Measurements from ENCODE around the gene GNPDA1. TPM values are rescaled to one million over a fixed set of nuclear protein-coding genes. Genes with fewer than 3 reads are reported as not detected.
A peak's percentile ranks its signal among the peaks of the same experiment; 100 is the strongest.

The GNPDA1 gene
- total RNA-seq, 1 experiment from 2014 or later: 99.9 TPM

DNA sequence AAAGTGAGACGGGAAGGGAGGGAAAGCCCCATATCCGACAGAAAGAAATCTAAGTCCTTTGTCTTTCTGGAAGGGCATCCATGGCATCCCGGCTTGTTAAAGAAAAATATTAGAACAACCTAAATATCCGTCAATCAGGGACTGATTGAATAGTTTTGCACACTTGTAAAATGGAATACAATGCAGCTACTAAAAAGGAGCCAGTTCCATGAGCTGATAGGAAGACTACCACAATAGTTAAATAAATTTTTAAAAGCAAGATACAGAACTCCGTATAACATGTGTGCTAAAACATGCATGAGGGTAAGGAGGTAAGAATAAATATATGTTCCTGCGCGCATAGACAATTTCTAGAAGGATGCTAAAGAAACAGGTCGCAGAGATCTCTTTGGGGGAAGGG, 12.8 kb upstream of the GNPDA1 start:
- ChIA-PET POLR2A (no interaction called here), CTCF (no interaction called here)
- H3K27ac ChIP-seq (ENCODE audit: low read length): peak overlapping the region; percentile 89
- H3K4me1 ChIP-seq (ENCODE audit: control insufficient read depth, insufficient read depth, low read length): peaks cover 3% of the 10 kb centered on the region; the same call in 1 of the 2 replicates
- TF ChIP-seq REST (IDR thresholded peaks at IDR 0.05; ENCODE audit: insufficient read depth in 1 of 2, low read depth in 2 of 2, low read length in 1 of 2) (no peak), CTCF (IDR thresholded peaks at IDR 0.05) (no peak), SIN3A (IDR thresholded peaks at IDR 0.05; ENCODE audit: borderline replicate concordance, insufficient read depth, low read depth, low read length) (no peak), TCF7L2 (IDR thresholded peaks at IDR 0.05; ENCODE audit: low read depth, low read length) (no peak), POLR2AphosphoS5 (IDR thresholded peaks at IDR 0.05; ENCODE audit: low read depth, low read length) (no peak)
- H3K4me3 ChIP-seq (ENCODE audit: low read depth in 2 of 2, low read length in 2 of 2): peak overlapping the region; percentile 52 to 68
- intact Hi-C loops (cut with micrococcal nuclease; ENCODE audit: unreplicated experiment): no loop called here
- in situ Hi-C loops (cut with HindIII; ENCODE audit: low pct_unique_long_range_greater_than_20kb, low sequenced_read_pairs): no loop called here
- BruUV-seq (replicated peaks): no TSS peak
- DNase-seq (ENCODE audit: low read depth, low spot score): no peak
- no peak for ATAC-seq
- no peaks in the 10 kb centered on the region for H3K27me3 ChIP-seq (ENCODE audit: control insufficient read depth, insufficient read depth, low read length)
- H3K36me3 ChIP-seq (ENCODE audit: control insufficient read depth, insufficient read depth, low read length): no peaks in the 10 kb centered on the region
- no peaks in the 10 kb centered on the region for H3K9me3 ChIP-seq (ENCODE audit: control insufficient read depth, insufficient read depth, low read depth, low read length)

DNA sequence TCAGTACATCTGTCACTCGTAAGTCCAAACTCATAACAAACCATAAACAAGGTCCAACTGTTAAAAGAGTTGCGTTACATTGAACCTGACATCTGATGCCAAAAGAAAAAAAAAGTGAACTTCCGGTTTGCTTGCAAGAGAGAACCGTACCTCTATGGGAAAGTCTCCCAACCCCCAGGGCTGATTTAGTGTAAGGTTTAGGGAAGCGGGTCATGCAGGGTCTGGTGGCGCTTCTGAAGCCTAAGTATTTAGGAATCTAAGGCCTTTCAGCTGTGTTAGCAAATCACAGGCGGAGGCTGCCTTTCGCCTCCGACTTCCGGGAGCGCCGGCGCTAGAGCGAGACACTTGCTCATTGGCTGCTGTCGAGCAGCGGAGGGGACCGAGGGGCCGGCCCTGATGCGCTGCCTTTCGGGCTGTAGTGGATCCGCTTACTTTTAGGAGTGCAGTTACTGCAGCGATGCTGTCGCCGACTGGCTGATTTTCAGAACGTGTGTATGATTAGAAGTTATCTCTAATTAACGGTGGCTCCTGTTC, 12.0 kb upstream of the GNPDA1 start:
- ATAC-seq (peak; percentile 100), DNase-seq (ENCODE audit: low read depth, low spot score) (peak; percentile 85)
- Histone ChIP-seq H3K27ac (ENCODE audit: low read length) (peak overlapping the region; percentile 89), H3K27me3 (ENCODE audit: control insufficient read depth, insufficient read depth, low read length) (no peaks in the 10 kb centered on the region), H3K4me1 (ENCODE audit: control insufficient read depth, insufficient read depth, low read length) (peaks cover 3% of the 10 kb centered on the region; the same call in 1 of the 2 replicates), H3K9me3 (ENCODE audit: control insufficient read depth, insufficient read depth, low read depth, low read length) (peaks cover 4% of the 10 kb centered on the region; the same call in 1 of the 2 replicates), H3K36me3 (ENCODE audit: control insufficient read depth, insufficient read depth, low read length) (no peaks in the 10 kb centered on the region), H3K4me3 (ENCODE audit: low read depth in 2 of 2, low read length in 2 of 2) (peak overlapping the region; percentile 52 to 68)
- intact Hi-C loops (cut with micrococcal nuclease; ENCODE audit: unreplicated experiment): no loop called here
- in situ Hi-C loops (cut with HindIII; ENCODE audit: low pct_unique_long_range_greater_than_20kb, low sequenced_read_pairs): no loop called here
- POLR2A ChIA-PET: no interaction called here
- no TSS peak for BruUV-seq (replicated peaks)
- no peak for TF ChIP-seq TCF7L2 (IDR thresholded peaks at IDR 0.05; ENCODE audit: low read depth, low read length)
- TF ChIP-seq POLR2AphosphoS5 (IDR thresholded peaks at IDR 0.05; ENCODE audit: low read depth, low read length): peak; percentile 68
- CTCF ChIA-PET: interaction anchor here (1.2 kb wide), 1 partner anchor 13 kb away, joined by 4 read pairs; no protein-coding TSS in a partner anchor

GRCh38 chr5:142023836-142024235, 11.0 kb upstream of the GNPDA1 start:
- Histone ChIP-seq H3K36me3 (ENCODE audit: control insufficient read depth, insufficient read depth, low read length) (no peaks in the 10 kb centered on the region), H3K4me1 (ENCODE audit: control insufficient read depth, insufficient read depth, low read length) (peaks cover 3% of the 10 kb centered on the region; the same call in 1 of the 2 replicates), H3K27me3 (ENCODE audit: control insufficient read depth, insufficient read depth, low read length) (no peaks in the 10 kb centered on the region), H3K9me3 (ENCODE audit: control insufficient read depth, insufficient read depth, low read depth, low read length) (peaks cover 4% of the 10 kb centered on the region; the same call in 1 of the 2 replicates), H3K27ac (ENCODE audit: low read length) (no peak overlapping the region), H3K4me3 (ENCODE audit: low read depth in 2 of 2, low read length in 2 of 2) (no peak overlapping the region)
- in situ Hi-C loops (cut with HindIII; ENCODE audit: low pct_unique_long_range_greater_than_20kb, low sequenced_read_pairs) (no loop called here), intact Hi-C loops (cut with micrococcal nuclease; ENCODE audit: unreplicated experiment) (no loop called here)
- ATAC-seq (no peak), DNase-seq (ENCODE audit: low read depth, low spot score) (no peak)
- TF ChIP-seq POLR2AphosphoS5 (IDR thresholded peaks at IDR 0.05; ENCODE audit: low read depth, low read length) (no peak), REST (IDR thresholded peaks at IDR 0.05; ENCODE audit: insufficient read depth in 1 of 2, low read depth in 2 of 2, low read length in 1 of 2) (no peak), TCF7L2 (IDR thresholded peaks at IDR 0.05; ENCODE audit: low read depth, low read length) (no peak), CTCF (IDR thresholded peaks at IDR 0.05) (no peak), SIN3A (IDR thresholded peaks at IDR 0.05; ENCODE audit: borderline replicate concordance, insufficient read depth, low read depth, low read length) (no peak)
- ChIA-PET CTCF (interaction anchor here (1.2 kb wide), 1 partner anchor 12 kb away, joined by 4 read pairs; no protein-coding TSS in a partner anchor), POLR2A (interaction anchor here (0.6 kb wide), 1 partner anchor 119 kb away, joined by 8 read pairs; no protein-coding TSS in a partner anchor)
- BruUV-seq (replicated peaks): no TSS peak

Measured in Panc1 (cell line).